Esophagus squamous epithelium (tissue), 5 donors: ENCODE results near the gene PCBP2. TPM values are rescaled to one million over a fixed set of nuclear protein-coding genes. Genes with fewer than 3 reads are reported as not detected.
"Not testable (repeated sequence)": the region's sequence is repeated elsewhere in the genome, so short reads cannot be mapped to it uniquely, and the experiment has no call there.

Source experiments
- DNase-seq: peaks from one replicate; lab custom pipeline; 2025; lab: John Stamatoyannopoulos, UW
- H3K27ac ChIP-seq, 4 donors: fragments of 200-600 bp; sonication (generic); one replicate each; pipeline ENCODE4 v1.5.1; 2016 to 2019; ENCODE audit warnings: mild to moderate bottlenecking in 1 of 4
- H3K27me3 ChIP-seq, 4 donors: fragments of 200-600 bp; sonication (generic); 1 replicate in 3 of 4; 2 replicates in 1 of 4; pipeline versions ENCODE4 v1.5.1 to v1.6.0; 2017 to 2021; ENCODE audit warnings: antibody characterized with exemption in 1 of 4
- H3K36me3 ChIP-seq, 3 donors: fragments of 200-600 bp; sonication (generic); one replicate each; pipeline ENCODE4 v1.5.1; 2016 to 2019
- H3K4me1 ChIP-seq, 3 donors: fragments of 200-600 bp; sonication (generic); one replicate each; pipeline ENCODE4 v1.5.1; 2017 to 2019
- H3K4me3 ChIP-seq, 4 donors: fragments of 200-600 bp; sonication (generic); 1 replicate in 3 of 4; 2 replicates in 1 of 4; pipeline ENCODE4 v1.5.1; 2016 to 2019; ENCODE audit warnings: mild to moderate bottlenecking in 2 of 4, moderate library complexity in 1 of 4
- H3K9me3 ChIP-seq, 3 donors: fragments of 200-600 bp; sonication (generic); one replicate each; pipeline ENCODE4 v1.5.1; 2016 to 2019
- POLR2A ChIP-seq, 4 donors: fragments of 450-650 bp; IDR thresholded peaks; one replicate each; pipeline ENCODE4 v1.6.1; 2017; ENCODE audit warnings: antibody characterized with exemption in 4 of 4, mild to moderate bottlenecking in 4 of 4, moderate library complexity in 3 of 4
- WGBS, 2 donors: methylation state at CpG; one replicate each; pipeline ENCODE4 v1.1.5; 2018; 5-methylcytosine and 5-hydroxymethylcytosine counted together
- intact Hi-C: fragments of 100-400 bp; cut with DNase I; formaldehyde crosslinking; loops from one replicate; pipeline ENCODE4 v1.15.0; 2022
- total RNA-seq, 4 donors: library from RNA; depleted of rRNA; stranded (reverse); fragments of >200 nt; gene quantifications; one replicate each; pipeline ENCODE4 v1.1.0, GENCODE V29; 2016
- TF ChIP-seq, protein P1 (sequence below), 6 experiments: fragments of 450-650 bp in 4 of 6; fragments of 200-600 bp in 2 of 6; sonication (generic) in 2 of 6; IDR thresholded peaks; one replicate each; pipeline ENCODE4 v1.5.1; 2016 to 2019; ENCODE audit warnings: antibody characterized with exemption in 6 of 6, mild to moderate bottlenecking in 4 of 6, moderate library complexity in 4 of 6
- donor health status: DM: yes; HTN: yes; CAD: no.

The PCBP2 gene
- total RNA-seq, 4 donors from 2014 or later = 202 to 400 (median 287) TPM

DNA sequence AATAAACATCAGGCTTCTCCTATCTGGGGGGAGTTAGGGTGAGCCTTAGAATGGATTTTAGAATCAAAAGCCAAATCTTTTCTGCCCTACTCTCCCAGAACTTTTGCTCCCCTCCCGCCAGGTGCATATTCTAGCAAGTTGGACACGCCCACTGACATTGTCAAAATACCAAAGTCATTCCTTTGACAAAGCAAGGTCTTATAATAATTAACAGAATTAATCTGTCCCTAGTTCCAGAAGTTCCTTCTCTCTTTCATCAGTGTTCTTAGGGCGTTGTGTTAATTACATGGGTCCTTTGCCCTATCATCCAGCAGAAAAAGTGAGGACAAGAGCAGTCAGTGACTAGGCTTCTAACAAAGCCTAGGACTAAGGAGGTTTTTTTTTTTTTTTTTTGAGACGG is 7.9 kb upstream of the PCBP2 start:
- TF ChIP-seq POLR2A (IDR thresholded peaks at IDR 0.05) = no peak
- TF ChIP-seq, protein P1, sequence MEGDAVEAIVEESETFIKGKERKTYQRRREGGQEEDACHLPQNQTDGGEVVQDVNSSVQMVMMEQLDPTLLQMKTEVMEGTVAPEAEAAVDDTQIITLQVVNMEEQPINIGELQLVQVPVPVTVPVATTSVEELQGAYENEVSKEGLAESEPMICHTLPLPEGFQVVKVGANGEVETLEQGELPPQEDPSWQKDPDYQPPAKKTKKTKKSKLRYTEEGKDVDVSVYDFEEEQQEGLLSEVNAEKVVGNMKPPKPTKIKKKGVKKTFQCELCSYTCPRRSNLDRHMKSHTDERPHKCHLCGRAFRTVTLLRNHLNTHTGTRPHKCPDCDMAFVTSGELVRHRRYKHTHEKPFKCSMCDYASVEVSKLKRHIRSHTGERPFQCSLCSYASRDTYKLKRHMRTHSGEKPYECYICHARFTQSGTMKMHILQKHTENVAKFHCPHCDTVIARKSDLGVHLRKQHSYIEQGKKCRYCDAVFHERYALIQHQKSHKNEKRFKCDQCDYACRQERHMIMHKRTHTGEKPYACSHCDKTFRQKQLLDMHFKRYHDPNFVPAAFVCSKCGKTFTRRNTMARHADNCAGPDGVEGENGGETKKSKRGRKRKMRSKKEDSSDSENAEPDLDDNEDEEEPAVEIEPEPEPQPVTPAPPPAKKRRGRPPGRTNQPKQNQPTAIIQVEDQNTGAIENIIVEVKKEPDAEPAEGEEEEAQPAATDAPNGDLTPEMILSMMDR (IDR thresholded peaks at IDR 0.05) = no peak
- Histone ChIP-seq H3K27ac (no peak overlapping the region), H3K4me3 (no peak overlapping the region), H3K4me1 (peaks cover 12 to 51% (median 15%) of the 10 kb centered on the region in 3 donors), H3K9me3 (no peaks in the 10 kb centered on the region), H3K36me3 (peaks cover 0 to 58% (median 9%) of the 10 kb centered on the region in 3 donors), H3K27me3 (no peaks in the 10 kb centered on the region)
- intact Hi-C loops = no loop called here
- DNase-seq = no peak
- WGBS, 2 donors = 91 to 94% methylated on average over 4 of the region's 4 CpGs

DNA sequence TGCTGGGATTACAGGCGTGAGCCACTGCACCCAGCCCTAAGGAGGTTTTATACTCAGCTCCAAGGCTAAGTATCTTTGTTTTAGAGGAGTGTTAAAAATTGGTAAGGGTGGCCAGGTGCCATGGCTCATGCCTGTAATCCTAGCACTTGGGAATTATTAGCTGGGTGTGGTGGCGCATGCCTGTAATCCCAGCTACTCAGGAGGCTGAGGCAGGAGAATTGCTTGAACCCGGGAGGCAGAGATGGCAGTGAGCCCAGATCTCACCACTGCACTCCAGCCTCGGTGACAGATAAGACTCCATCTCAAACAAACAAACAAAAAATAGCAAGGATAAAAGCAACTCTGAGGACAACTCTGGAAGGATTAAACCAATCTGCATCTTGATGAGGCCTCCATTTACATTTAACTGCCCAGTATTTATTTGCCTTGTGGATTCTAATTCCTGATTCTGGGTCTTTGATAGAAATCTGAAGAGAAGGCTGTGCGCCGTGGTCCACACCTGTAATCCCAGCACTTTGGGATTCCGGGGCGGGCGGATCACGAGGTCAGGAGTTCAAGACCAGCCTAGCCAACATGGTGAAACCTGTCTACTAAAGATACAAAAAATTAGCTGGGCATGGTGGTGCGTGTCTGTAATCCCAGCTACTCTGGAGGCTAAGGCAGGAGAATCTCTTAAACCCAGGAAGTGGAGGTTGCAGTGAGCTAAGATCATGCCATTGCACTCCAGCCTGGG is 7.1 kb upstream of the PCBP2 start:
- H3K4me3 ChIP-seq, DNase-seq, H3K27me3 ChIP-seq, intact Hi-C loops, H3K9me3 ChIP-seq, H3K27ac ChIP-seq: not testable (repeated sequence)
- WGBS, 2 donors = 82 to 86% methylated on average over 8 to 11 of the region's 11 CpGs
- peaks cover 12 to 51% (median 15%) of the 10 kb centered on the region in 3 donors for H3K4me1 ChIP-seq
- H3K36me3 ChIP-seq = peaks cover 0 to 60% (median 9%) of the 10 kb centered on the region in 3 donors

DNA sequence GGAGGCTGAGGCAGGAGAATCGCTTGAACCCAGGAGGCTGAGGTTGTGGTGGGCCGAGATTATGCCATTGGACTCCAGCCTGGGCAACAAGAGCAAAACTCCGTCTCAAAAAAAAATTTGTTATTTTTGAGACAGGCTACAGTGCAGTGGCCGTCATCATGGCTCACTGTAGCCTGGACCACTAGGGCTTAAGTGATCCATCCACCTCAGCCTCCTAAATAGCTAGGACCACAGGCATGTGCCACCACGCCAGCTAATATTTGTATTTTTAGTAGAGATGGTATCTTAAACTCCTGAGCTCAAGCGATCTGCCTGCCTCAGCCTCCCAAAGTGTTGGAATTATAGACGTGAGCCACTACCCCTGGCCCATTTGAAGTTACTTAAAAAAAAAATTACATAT is 966 bp upstream of the PCBP2 start:
- TF ChIP-seq POLR2A (IDR thresholded peaks at IDR 0.05) = no peak
- TF ChIP-seq, protein P1 (IDR thresholded peaks at IDR 0.05) = no peak
- WGBS, 2 donors = 90 to 93% methylated on average over 7 of the region's 7 CpGs
- DNase-seq = no peak
- Histone ChIP-seq H3K4me3 (no peak overlapping the region), H3K27me3 (no peaks in the 10 kb centered on the region), H3K27ac (no peak overlapping the region), H3K4me1 (peaks cover 12 to 43% (median 20%) of the 10 kb centered on the region in 3 donors), H3K9me3 (no peaks in the 10 kb centered on the region), H3K36me3 (peaks cover 10 to 53% (median 16%) of the 10 kb centered on the region in 3 donors)
- intact Hi-C loops = loop anchor here (10.0 kb wide), 1 partner anchor 54 kb away; the partner anchor contains the start of genes NPFF and TARBP2

DNA sequence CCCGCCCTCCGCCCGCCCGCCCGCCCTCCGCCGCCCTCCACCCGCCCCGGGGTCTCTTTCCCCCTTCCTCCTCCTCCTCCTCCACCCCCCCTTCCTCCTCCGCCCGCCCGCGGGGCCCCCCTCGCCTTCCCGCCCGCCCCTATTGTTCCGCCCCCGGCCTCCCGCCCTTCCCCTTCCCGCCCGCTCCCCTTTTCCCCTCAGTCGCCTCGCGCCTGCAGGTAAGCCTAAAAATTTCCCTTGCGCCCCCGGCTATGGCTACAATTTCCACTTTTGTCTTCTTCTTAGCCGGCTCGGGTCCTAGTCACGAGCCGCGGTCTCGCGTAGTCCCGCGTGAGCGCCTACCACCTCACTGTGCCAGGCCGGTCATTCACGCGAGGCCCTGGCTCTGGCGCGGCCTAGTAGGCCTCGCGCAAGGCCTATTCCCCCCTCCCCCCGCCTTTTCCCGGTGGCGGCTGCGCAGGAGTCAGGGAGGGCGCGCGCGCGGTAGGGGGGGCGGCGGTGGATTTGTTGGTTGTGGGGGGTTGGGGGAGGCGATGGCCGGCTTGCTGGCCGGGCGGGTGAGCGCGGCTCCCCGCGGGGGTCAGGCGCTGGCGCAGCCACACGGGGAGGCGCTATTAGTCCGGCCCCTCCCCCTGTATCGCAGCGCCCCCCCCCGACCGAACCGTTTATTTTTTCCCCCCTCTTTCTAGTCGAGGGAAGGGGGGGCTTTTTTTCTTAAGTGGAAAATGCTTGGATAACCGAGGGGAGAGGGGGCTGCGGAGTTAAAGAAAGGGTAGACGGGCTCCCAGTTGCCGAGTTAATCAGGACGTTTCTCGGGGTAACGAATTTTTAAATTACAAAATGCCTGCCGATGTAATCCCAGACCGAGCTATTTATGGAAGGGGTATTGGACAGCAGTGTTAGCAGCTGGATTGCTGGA is 516 bp downstream of the PCBP2 start:
- intact Hi-C loops = loop anchor here (10.0 kb wide), 1 partner anchor 52 kb away; the partner anchor contains the start of genes NPFF and TARBP2
- peaks cover 19 to 53% (median 30%) of the 10 kb centered on the region in 3 donors for H3K36me3 ChIP-seq
- H3K4me3 ChIP-seq = peak overlapping the region; percentile 78 to 90 (median 85)

More for the DNA sequence above, 516 bp downstream of the PCBP2 start:
- Histone ChIP-seq H3K27ac (peak overlapping the region; percentile 95 to 99 (median 98)), H3K27me3 (no peaks in the 10 kb centered on the region), H3K9me3 (no peaks in the 10 kb centered on the region), H3K4me1 (peaks cover 12 to 41% (median 20%) of the 10 kb centered on the region in 3 donors)
- peak; percentile 49 for DNase-seq
- 0% methylated on average over 2 to 31 of the region's 82 CpGs for WGBS, 2 donors
- no peak for TF ChIP-seq POLR2A (IDR thresholded peaks at IDR 0.05)
- TF ChIP-seq, protein P1 (IDR thresholded peaks at IDR 0.05) = peak in 5 of 6 experiments; percentile 13 to 59 (median 22)
